Activated CD4-positive, alpha-beta T cell treated with anti-CD3 and anti-CD28 coated beads, Interleukin-2, amount 10 ng/mL, durations not matched to agents 24 days and 14 days (primary cell): ENCODE results near the gene CELSR1. TPM values are rescaled to one million over a fixed set of nuclear protein-coding genes. Genes with fewer than 3 reads are reported as not detected.

Experiments
- DNase-seq: peaks from one replicate; pipeline ENCODE4 v3.0.0; 2022
- H3K27ac Mint-ChIP-seq: one replicate; pipeline ENCODE4 v1.8.0; 2022; ENCODE audit warnings: mild to moderate bottlenecking, mixed read lengths
- H3K27me3 Mint-ChIP-seq: one replicate; pipeline ENCODE4 v1.8.0; 2022; ENCODE audit warnings: mixed read lengths
- H3K36me3 Mint-ChIP-seq: one replicate; pipeline ENCODE4 v1.8.0; 2022; ENCODE audit warnings: low read depth, mild to moderate bottlenecking, mixed read lengths
- H3K4me1 Mint-ChIP-seq: one replicate; pipeline ENCODE4 v1.8.0; 2021; ENCODE audit warnings: mixed read lengths
- H3K4me3 Mint-ChIP-seq: one replicate; pipeline ENCODE4 v1.8.0; 2022; ENCODE audit warnings: mild to moderate bottlenecking, moderate library complexity, mixed read lengths
- H3K9me3 Mint-ChIP-seq: one replicate; pipeline ENCODE4 v1.8.0; 2021; ENCODE audit warnings: mixed read lengths
- intact Hi-C: fragments of 100-400 bp; cut with micrococcal nuclease; formaldehyde crosslinking; loops from one replicate; pipeline ENCODE4 v1.15.1; 2023
- total RNA-seq: library from RNA; stranded (reverse); gene quantifications from 2 replicates; pipeline ENCODE4 v1.2.3, GENCODE V29; 2022

CELSR1 gene
- total RNA-seq, 1 donor from 2014 or later = 0.37 TPM

GRCh38 chr22:46450931-46451561 is 86.4 kb downstream of the CELSR1 start:
- H3K9me3 Mint-ChIP-seq = no peaks in the 10 kb centered on the region
- intact Hi-C loops = no loop called here
- no peak overlapping the region for H3K4me3 Mint-ChIP-seq
- H3K27ac Mint-ChIP-seq = no peak overlapping the region
- no peaks in the 10 kb centered on the region for H3K4me1 Mint-ChIP-seq
- H3K27me3 Mint-ChIP-seq = no peaks in the 10 kb centered on the region
- no peak for DNase-seq
- H3K36me3 Mint-ChIP-seq = no peaks in the 10 kb centered on the region

DNA sequence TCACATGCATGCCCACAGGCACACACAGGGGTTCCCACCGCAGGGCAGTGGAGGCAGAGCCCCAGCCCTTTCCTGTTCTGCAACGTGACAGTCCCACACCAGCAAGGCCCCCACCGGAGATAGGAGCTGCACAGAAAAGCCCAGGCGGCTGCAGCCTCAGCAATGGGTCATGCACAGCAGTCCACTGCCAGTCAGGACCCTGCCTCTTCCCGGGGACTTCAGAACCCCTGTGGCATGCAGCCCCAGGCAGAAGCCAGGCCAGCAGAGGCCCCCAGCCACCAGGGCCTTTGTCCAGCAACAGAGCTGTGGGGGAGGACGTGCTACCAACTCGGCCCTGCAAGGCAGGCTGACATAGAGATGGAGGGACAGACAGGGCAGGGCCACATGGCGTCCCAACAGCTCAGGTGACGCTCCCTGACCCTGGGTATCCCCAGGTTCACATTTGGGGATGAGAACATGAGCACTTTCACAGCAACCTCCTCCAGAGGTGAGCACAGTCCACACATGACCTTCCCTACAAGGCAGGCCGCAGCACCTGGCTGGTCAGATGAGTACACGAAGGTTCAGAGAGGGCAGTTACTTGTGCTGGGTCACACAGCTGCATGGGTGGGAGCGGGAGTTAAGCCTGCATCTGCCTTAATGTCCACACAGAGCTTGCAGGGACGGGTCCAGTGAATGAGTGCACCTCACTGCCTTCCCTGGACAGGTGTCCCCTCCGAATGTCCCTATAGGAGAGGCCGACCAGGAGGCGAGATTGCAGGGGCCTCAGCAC is 87.3 kb downstream of the CELSR1 start:
- Mint-ChIP-seq H3K27me3 (no peaks in the 10 kb centered on the region), H3K36me3 (no peaks in the 10 kb centered on the region), H3K4me1 (no peaks in the 10 kb centered on the region), H3K9me3 (no peaks in the 10 kb centered on the region), H3K4me3 (no peak overlapping the region), H3K27ac (no peak overlapping the region)
- intact Hi-C loops = no loop called here
- DNase-seq = no peak

- no peak for DNase-seq
- Mint-ChIP-seq H3K27me3 (no peaks in the 10 kb centered on the region), H3K4me3 (no peak overlapping the region), H3K36me3 (no peaks in the 10 kb centered on the region), H3K9me3 (no peaks in the 10 kb centered on the region), H3K27ac (no peak overlapping the region), H3K4me1 (no peaks in the 10 kb centered on the region)
- intact Hi-C loops = no loop called here
Measured at GRCh38 chr22:46449116-46449691, 88.2 kb downstream of the CELSR1 start.

GRCh38 chr22:46448333-46448732 is 89.1 kb downstream of the CELSR1 start:
- no peak overlapping the region for H3K27ac Mint-ChIP-seq
- H3K4me3 Mint-ChIP-seq = no peak overlapping the region
- intact Hi-C loops = no loop called here
- no peaks in the 10 kb centered on the region for H3K27me3 Mint-ChIP-seq
- H3K4me1 Mint-ChIP-seq = no peaks in the 10 kb centered on the region
- H3K36me3 Mint-ChIP-seq = no peaks in the 10 kb centered on the region
- no peaks in the 10 kb centered on the region for H3K9me3 Mint-ChIP-seq
- no peak for DNase-seq

DNA sequence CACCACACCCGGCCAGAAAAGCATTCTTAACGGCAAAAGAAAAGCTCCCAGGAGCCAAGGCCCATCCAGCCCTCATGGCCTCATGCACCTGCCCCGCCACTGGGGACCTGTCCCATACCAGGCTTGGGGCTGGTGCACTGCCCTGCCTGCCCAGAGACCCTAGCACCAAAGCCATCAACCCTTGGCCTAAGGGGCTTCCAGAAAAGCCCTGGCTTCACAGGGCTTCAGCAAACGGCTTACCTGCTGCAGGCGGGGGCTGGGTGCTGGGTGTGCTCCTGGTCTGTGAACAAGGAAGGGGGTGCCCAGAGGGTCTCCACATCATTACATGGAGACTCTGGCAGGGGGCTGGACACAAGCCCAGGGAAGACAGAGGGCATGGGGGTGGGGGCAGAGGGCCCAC is 89.5 kb downstream of the CELSR1 start:
- no peak for DNase-seq
- Mint-ChIP-seq H3K27ac (no peak overlapping the region), H3K36me3 (no peaks in the 10 kb centered on the region), H3K27me3 (no peaks in the 10 kb centered on the region), H3K4me3 (no peak overlapping the region), H3K9me3 (no peaks in the 10 kb centered on the region), H3K4me1 (no peaks in the 10 kb centered on the region)
- intact Hi-C loops = no loop called here

DNA sequence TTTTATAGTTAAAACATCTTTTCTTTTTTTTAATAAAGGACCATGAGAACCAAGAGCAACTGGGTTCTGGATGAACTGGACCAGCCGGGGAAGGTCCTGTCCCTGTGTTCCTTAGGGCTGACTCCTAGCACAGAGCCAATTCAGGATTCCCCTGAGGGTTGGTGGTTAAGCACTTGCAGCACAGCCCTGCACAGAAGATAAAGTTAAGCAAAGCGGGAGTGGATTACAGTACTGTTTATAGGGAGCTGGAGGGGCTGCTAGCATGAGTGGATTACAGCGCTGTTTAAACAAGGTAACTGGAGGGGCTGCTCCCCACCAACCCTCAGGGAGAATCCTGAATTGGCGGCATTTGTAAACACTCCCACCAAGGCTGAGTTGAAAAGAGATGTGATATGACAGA is 90.6 kb downstream of the CELSR1 start:
- H3K27me3 Mint-ChIP-seq = no peaks in the 10 kb centered on the region
- DNase-seq = no peak
- intact Hi-C loops = no loop called here
- H3K27ac Mint-ChIP-seq = no peak overlapping the region
- H3K9me3 Mint-ChIP-seq = no peaks in the 10 kb centered on the region
- H3K4me3 Mint-ChIP-seq = no peak overlapping the region
- no peaks in the 10 kb centered on the region for H3K36me3 Mint-ChIP-seq
- H3K4me1 Mint-ChIP-seq = no peaks in the 10 kb centered on the region

DNA sequence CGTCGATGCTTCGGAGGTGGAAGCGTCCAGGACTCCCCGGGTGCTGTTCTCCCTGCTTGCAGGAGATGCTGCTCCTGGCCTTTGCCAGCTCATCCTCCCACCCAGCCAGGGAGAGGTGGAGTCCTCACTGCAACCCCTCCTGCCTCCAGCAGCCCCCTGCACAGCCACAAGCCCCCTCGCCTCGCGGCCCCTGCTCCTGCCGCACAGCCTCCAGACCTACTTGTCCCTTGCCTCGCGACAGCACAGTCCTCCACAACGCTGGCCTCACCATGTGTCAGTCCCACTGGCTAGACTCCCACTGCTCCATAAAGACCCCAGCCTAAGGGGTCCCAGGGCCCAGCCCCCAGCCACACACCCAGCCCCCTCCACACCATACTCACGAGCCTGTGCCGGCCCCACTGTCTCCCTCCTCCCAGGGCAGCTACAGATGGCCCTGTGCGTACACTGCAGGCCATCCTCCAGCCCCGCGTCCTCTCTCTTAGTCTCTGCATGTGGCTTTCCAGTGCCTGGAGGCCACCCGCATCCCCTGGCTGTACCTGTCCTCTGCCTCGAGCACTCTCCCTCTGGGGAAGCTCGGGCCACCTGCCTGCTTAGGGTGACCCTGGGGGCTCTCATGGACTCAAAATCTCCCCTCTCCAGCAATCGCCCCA is 91.5 kb downstream of the CELSR1 start:
- no peak for DNase-seq
- Mint-ChIP-seq H3K36me3 (no peaks in the 10 kb centered on the region), H3K27me3 (peaks cover 2% of the 10 kb centered on the region), H3K27ac (no peak overlapping the region), H3K4me1 (no peaks in the 10 kb centered on the region), H3K9me3 (no peaks in the 10 kb centered on the region), H3K4me3 (no peak overlapping the region)
- intact Hi-C loops = no loop called here

GRCh38 chr22:46444390-46444854 is 93.0 kb downstream of the CELSR1 start:
- intact Hi-C loops = no loop called here
- H3K36me3 Mint-ChIP-seq = no peaks in the 10 kb centered on the region
- DNase-seq = no peak
- H3K9me3 Mint-ChIP-seq = no peaks in the 10 kb centered on the region
- H3K27me3 Mint-ChIP-seq = peaks cover 2% of the 10 kb centered on the region
- H3K27ac Mint-ChIP-seq = no peak overlapping the region
- no peaks in the 10 kb centered on the region for H3K4me1 Mint-ChIP-seq
- H3K4me3 Mint-ChIP-seq = no peak overlapping the region

DNA sequence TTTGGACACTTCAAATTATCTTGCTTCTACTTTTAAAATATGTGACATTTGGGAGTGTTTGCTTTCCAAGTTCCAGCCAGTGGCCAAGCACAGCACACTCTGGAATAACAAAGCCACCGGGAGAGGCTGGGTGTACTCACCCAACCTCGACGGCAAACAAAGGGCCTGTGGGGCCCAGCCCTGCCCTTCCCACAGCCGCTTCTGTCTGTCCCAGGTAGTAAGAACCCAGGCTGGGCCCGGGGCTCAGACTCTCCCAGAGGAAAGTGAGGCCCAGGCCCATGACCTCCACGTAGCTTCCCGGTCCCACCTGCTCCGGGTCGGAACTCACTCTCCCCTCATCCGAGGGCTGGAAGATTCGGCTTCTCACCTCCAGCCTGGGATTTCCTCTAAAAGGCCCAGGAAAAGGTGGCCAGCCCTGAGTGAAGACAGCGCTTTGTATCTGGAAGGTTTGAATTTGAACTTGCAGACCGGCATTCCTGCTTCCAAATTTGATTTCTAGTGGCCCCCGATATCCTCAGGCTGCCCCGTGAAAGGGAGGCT is 93.5 kb downstream of the CELSR1 start:
- Mint-ChIP-seq H3K9me3 (no peaks in the 10 kb centered on the region), H3K27me3 (peaks cover 2% of the 10 kb centered on the region), H3K27ac (no peak overlapping the region), H3K4me3 (no peak overlapping the region), H3K36me3 (no peaks in the 10 kb centered on the region), H3K4me1 (no peaks in the 10 kb centered on the region)
- no peak for DNase-seq
- intact Hi-C loops = no loop called here

DNA sequence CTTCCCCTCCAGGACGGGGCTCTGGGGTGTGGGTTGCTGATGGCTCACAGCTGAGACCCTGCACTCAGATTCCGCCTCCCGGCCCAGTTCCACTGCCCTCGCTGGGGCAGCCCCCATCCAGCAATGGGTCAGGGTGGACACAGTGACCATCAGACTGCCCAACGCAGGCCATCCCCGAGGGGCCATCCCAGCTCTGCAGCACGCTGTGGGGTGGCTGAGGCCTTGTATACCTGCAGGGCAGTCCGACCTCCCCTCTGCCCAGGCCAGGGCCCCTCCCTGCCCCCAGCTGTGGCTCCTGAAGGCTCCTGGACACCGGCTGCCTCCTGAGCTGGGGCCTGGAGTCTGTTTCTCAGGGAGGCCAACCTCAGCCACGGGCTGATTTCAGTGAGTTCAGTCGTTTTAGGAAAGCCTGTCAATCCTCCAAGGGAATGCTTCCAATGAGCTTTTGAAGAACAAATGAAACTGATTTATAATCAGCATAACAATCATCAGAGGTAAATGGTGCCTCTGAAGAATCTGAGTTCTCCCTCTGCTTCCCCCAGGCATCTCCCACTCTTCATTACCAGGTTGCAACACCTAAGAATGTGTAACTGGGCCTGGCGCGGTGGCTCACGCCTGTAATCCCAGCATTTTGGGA is 95.1 kb downstream of the CELSR1 start:
- Mint-ChIP-seq H3K27ac (no peak overlapping the region), H3K4me3 (no peak overlapping the region), H3K9me3 (no peaks in the 10 kb centered on the region), H3K36me3 (no peaks in the 10 kb centered on the region), H3K4me1 (no peaks in the 10 kb centered on the region), H3K27me3 (peaks cover 2% of the 10 kb centered on the region)
- DNase-seq = no peak
- intact Hi-C loops = no loop called here

GRCh38 chr22:46439576-46440465 is 97.6 kb downstream of the CELSR1 start:
- Mint-ChIP-seq H3K4me1 (no peaks in the 10 kb centered on the region), H3K27me3 (peaks cover 2% of the 10 kb centered on the region), H3K36me3 (no peaks in the 10 kb centered on the region), H3K4me3 (no peak overlapping the region), H3K27ac (no peak overlapping the region), H3K9me3 (no peaks in the 10 kb centered on the region)
- intact Hi-C loops = no loop called here
- DNase-seq = no peak

DNA sequence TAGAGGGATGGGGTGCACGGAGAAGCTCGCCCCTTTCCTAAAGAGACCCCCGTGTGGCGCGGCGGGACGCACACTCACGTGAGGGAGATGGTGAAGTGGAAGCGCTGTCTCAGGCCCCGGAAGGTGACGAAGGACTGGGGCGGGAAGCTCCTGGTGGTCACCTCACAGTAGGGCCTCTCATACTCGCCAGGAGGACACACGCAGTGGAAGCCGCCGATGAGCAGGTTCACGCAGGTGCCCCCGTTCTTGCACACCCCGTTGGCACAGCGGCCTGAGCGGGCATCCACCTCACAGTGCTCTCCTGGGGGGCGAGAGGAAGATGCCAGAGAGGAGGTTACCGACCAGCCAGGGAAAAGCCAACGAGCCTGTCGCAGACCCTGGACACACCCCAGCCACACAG is 98.3 kb downstream of the CELSR1 start:
- no peaks in the 10 kb centered on the region for H3K4me1 Mint-ChIP-seq
- no peak overlapping the region for H3K4me3 Mint-ChIP-seq
- no peaks in the 10 kb centered on the region for H3K9me3 Mint-ChIP-seq
- no peak overlapping the region for H3K27ac Mint-ChIP-seq
- intact Hi-C loops = no loop called here
- peaks cover 2% of the 10 kb centered on the region for H3K27me3 Mint-ChIP-seq
- no peak for DNase-seq
- H3K36me3 Mint-ChIP-seq = no peaks in the 10 kb centered on the region
